Upper lobe of right lung (tissue), 1 donor: ENCODE measurements around the gene C19orf12. TPM values are rescaled to one million over a fixed set of nuclear protein-coding genes. Genes with fewer than 3 reads are reported as not detected.

Experiments
- ATAC-seq: fragments of 200-7000 bp; cut with Tn5 transposase; one replicate; pipeline ENCODE4 v1.9.1; 2020; ENCODE audit warnings: mild to moderate bottlenecking, moderate library complexity
- DNase-seq: peaks from one replicate; pipeline ENCODE4 v3.0.0-alpha.2; 2020
- H3K27ac ChIP-seq: fragments of 200-600 bp; one replicate; pipeline ENCODE4 v1.8.0; 2022
- H3K27me3 ChIP-seq: fragments of 200-600 bp; one replicate; pipeline ENCODE4 v1.8.0; 2022; ENCODE audit warnings: mild to moderate bottlenecking
- H3K36me3 ChIP-seq: fragments of 200-600 bp; one replicate; pipeline ENCODE4 v1.8.0; 2022
- H3K4me1 ChIP-seq: fragments of 200-600 bp; one replicate; pipeline ENCODE4 v1.8.0; 2022
- H3K4me3 ChIP-seq: fragments of 200-600 bp; one replicate; pipeline ENCODE4 v1.8.0; 2022; ENCODE audit warnings: mild to moderate bottlenecking
- H3K9me3 ChIP-seq: fragments of 200-600 bp; one replicate; pipeline ENCODE4 v1.8.0; 2022
- intact Hi-C: fragments of 100-400 bp; cut with DNase I; formaldehyde crosslinking; loops from one replicate; pipeline ENCODE4 v1.11.0; 2022
- total RNA-seq: library from RNA; stranded (reverse); fragmentation: NEBNext Ultra II Directional; extraction: Animal tissue kit (Norgen Biotek cat#: 25700); gene quantifications from one replicate; pipeline ENCODE4 v1.2.1, GENCODE V29; 2021
- TF ChIP-seq, protein P1 (sequence below): fragments of 200-600 bp; IDR thresholded peaks from one replicate; pipeline ENCODE4 v1.8.0; 2022; ENCODE audit warnings: antibody characterized with exemption
- donor health status: DM: no; HTN: yes; CAD: no; lungs with severe emphysema.

Gene C19orf12
- total RNA-seq, 1 donor from 2014 or later: 22.1 TPM

DNA sequence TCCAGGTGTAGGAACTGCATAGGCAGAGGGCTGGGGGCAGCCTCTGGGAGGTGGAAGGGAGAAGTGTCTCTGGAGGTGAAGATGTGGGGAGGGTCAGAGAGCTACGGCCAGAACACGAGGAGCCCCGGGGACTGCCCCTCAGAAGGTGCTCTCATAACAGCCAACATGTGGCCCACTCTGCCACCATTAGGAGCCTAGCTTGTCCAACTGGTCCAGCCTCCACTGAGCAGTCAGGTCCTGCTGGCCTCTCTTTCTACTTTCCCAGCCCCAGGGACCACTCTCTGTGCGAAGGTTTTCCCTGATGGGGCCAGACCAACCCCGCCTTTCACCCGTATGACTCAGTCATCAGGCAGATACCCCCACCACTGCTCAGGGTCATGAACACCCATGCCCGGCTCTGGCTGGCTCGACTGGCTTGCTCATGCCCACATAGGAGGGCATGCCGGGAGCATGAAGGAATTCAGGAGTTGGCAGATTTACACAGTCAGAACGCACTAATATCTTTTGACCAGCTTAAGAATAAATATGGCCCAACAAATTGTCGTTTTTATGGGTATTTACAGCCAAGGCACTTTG is 37.5 kb upstream of the C19orf12 start:
- no peak for DNase-seq
- H3K9me3 ChIP-seq: no peaks in the 10 kb centered on the region
- no peaks in the 10 kb centered on the region for H3K27me3 ChIP-seq
- H3K4me1 ChIP-seq: no peaks in the 10 kb centered on the region
- ATAC-seq: no peak
- intact Hi-C loops: no loop called here
- H3K4me3 ChIP-seq: no peak overlapping the region
- no peaks in the 10 kb centered on the region for H3K36me3 ChIP-seq
- TF ChIP-seq, protein P1, sequence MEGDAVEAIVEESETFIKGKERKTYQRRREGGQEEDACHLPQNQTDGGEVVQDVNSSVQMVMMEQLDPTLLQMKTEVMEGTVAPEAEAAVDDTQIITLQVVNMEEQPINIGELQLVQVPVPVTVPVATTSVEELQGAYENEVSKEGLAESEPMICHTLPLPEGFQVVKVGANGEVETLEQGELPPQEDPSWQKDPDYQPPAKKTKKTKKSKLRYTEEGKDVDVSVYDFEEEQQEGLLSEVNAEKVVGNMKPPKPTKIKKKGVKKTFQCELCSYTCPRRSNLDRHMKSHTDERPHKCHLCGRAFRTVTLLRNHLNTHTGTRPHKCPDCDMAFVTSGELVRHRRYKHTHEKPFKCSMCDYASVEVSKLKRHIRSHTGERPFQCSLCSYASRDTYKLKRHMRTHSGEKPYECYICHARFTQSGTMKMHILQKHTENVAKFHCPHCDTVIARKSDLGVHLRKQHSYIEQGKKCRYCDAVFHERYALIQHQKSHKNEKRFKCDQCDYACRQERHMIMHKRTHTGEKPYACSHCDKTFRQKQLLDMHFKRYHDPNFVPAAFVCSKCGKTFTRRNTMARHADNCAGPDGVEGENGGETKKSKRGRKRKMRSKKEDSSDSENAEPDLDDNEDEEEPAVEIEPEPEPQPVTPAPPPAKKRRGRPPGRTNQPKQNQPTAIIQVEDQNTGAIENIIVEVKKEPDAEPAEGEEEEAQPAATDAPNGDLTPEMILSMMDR: no peak
- no peak overlapping the region for H3K27ac ChIP-seq

DNA sequence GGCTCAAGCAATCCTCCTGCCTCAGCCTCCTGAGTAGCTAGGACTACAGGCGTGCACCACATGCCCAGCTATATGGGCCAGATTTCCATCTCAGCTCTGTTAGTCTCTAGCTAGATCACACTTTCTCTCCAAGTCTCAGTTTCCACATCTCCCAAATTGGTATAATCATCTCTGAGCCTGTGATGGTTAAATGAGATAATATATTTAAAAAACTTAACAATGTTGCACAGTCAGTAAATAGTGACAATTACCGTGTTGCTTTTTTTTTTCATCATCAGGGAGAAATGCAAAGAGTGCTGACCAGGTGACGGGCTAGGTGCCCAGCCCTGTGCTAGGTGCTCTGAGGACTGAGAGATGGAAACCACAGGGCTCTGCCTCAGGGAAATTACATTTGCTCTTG is 36.9 kb upstream of the C19orf12 start:
- intact Hi-C loops: no loop called here
- TF ChIP-seq, protein P1: no peak
- no peak for ATAC-seq

DNA sequence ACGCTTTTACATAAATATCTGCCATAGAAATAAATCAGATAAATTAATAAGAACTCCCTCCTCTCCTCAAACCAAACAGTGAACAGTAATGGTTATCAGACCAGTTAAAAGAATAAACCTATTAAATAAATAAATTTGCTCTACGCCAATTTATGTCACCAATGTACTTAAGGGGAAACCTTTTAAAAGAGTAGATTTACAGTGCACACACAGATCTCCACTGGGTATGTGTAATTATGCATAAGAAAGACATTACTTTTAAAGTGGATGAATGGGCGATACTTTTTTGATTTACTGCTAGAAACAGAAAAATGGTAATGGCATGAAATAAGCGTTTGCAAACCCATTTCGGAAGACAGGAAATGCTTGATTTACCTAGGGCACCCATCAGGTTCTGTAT is 34.9 kb upstream of the C19orf12 start:
- Histone ChIP-seq H3K27ac (no peak overlapping the region), H3K36me3 (no peaks in the 10 kb centered on the region), H3K9me3 (no peaks in the 10 kb centered on the region), H3K4me3 (no peak overlapping the region), H3K4me1 (no peaks in the 10 kb centered on the region), H3K27me3 (no peaks in the 10 kb centered on the region)
- TF ChIP-seq, protein P1: no peak
- intact Hi-C loops: no loop called here
- ATAC-seq (no peak), DNase-seq (no peak)

More for the DNA sequence above, 36.9 kb upstream of the C19orf12 start:
- no peaks in the 10 kb centered on the region for H3K9me3 ChIP-seq
- H3K27ac ChIP-seq: no peak overlapping the region
- H3K27me3 ChIP-seq: no peaks in the 10 kb centered on the region
- no peak overlapping the region for H3K4me3 ChIP-seq
- H3K4me1 ChIP-seq: no peaks in the 10 kb centered on the region
- no peaks in the 10 kb centered on the region for H3K36me3 ChIP-seq
- DNase-seq: no peak

DNA sequence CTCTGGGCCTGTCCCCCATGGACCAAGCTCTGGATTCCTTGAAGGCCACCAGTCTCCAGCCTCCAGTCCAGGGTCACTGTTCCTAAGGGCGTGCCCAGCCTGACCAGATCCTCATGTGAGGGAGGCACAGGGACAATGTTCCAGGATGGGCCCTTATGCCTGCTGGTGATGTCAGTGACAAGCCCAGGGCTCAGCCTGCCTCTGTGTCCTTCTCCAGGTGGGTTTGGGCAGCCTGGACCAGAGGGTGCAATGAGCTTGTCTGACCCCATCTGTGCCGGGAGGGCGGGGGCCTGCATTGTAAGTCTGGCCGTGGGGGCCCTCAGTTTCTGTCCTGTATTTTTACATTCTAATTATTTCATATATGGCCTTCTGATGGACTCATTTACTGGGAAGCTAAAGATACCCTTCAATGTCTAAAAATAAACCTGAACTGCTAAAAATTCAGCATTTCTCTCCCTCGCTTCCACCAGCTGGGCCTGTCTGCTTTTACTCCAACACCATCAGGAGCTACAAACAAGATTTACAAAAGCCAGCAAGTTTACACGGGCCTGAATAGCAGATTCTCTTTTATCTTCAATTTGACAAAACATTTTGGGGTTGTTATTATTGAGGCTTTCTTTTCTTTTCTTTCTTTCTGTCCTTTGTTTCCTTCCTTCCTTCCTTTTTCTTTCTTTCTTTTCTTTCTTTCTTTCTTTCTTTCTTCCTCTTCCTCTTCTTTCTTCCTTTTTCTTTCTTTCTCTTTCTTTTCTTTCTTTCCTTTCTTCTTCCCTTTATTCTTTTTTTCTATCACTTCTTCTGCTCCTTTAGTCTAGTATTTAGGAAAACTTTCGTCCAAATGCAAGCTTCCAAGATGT is 34.2 kb upstream of the C19orf12 start:
- TF ChIP-seq, protein P1: no peak
- no peaks in the 10 kb centered on the region for H3K36me3 ChIP-seq
- no peak for ATAC-seq
- no peak overlapping the region for H3K4me3 ChIP-seq
- no peaks in the 10 kb centered on the region for H3K27me3 ChIP-seq
- no peaks in the 10 kb centered on the region for H3K9me3 ChIP-seq
- intact Hi-C loops: no loop called here
- H3K4me1 ChIP-seq: no peaks in the 10 kb centered on the region
- no peak for DNase-seq
- H3K27ac ChIP-seq: no peak overlapping the region

DNA sequence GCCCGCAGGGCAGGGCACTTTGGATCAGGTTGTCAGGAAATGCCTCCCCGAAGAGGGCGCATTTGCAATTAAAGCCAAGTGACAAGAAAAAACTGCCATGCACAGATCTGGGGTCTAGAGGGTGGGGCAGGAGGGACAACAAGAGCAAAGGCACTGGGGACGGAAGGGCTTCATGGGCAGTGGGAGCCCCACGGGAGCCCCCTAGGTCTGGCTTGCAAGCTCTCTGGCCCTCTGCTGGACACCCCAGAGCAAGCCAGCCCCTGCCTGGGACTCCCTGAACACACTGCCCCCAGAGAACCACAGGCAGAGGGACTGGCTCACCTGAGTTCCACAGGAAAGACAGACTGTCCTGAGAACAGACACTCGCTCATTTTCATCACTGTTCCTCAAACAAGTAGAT is 30.2 kb upstream of the C19orf12 start:
- DNase-seq: no peak
- Histone ChIP-seq H3K9me3 (no peaks in the 10 kb centered on the region), H3K4me3 (no peak overlapping the region), H3K27me3 (peaks cover 4% of the 10 kb centered on the region), H3K4me1 (no peaks in the 10 kb centered on the region), H3K36me3 (no peaks in the 10 kb centered on the region), H3K27ac (no peak overlapping the region)
- TF ChIP-seq, protein P1: no peak
- intact Hi-C loops: no loop called here
- ATAC-seq: peak; percentile 25
